WTC11 (cell line): ENCODE data around the gene FBXO28. TPM values are rescaled to one million over a fixed set of nuclear protein-coding genes. Genes with fewer than 3 reads are reported as not detected.

Experiments
- ATAC-seq: fragments of 200-7000 bp; cut with Tn5 transposase; 2 replicates; pipeline ENCODE4 v1.10.0; 2021; ENCODE audit warnings: mild to moderate bottlenecking, moderate library complexity
- CTCF ChIA-PET: fragments of 300-600 bp; sonication (Branson Sonifier 250); formaldehyde crosslinking; loops from one replicate; lab custom pipeline; 2021; ENCODE audit warnings: antibody characterized with exemption; lab: Charles Lee
- POLR2A ChIA-PET: fragments of 350-600 bp; sonication (Branson Sonifier 250); formaldehyde crosslinking; loops from one replicate; lab custom pipeline; 2021; ENCODE audit warnings: antibody characterized with exemption; lab: Charles Lee
- DNase-seq: peaks from one replicate; pipeline ENCODE4 v3.0.0; 2021; ENCODE audit warnings: low spot score
- H3K27ac Mint-ChIP-seq: 2 replicates; pipeline ENCODE4 v1.8.0; 2021; ENCODE audit warnings: mixed read lengths
- H3K27me3 Mint-ChIP-seq: 2 replicates; pipeline ENCODE4 v1.8.0; 2021; ENCODE audit warnings: low read depth, mild to moderate bottlenecking, moderate library complexity, mixed read lengths
- H3K36me3 Mint-ChIP-seq: 2 replicates; pipeline ENCODE4 v1.8.0; 2021; ENCODE audit warnings: mixed read lengths
- H3K4me1 Mint-ChIP-seq: 2 replicates; pipeline ENCODE4 v1.8.0; 2022; ENCODE audit warnings: mixed read lengths
- H3K4me3 Mint-ChIP-seq: 2 replicates; pipeline ENCODE4 v1.8.0; 2021; ENCODE audit warnings: mild to moderate bottlenecking, moderate library complexity, mixed read lengths
- H3K9me3 Mint-ChIP-seq: 2 replicates; pipeline ENCODE4 v1.8.0; 2021; ENCODE audit warnings: mixed read lengths
- AR ChIP-seq: fragments of 250-450 bp; sonication (Bioruptor Pico); IDR thresholded peaks from 2 replicates; pipeline ENCODE4 v1.9.0; 2021; ENCODE audit warnings: mild to moderate bottlenecking
- ARID4B ChIP-seq: sonication (generic); formaldehyde crosslinking; IDR thresholded peaks from 2 replicates; pipeline ENCODE4 v1.8.0; 2023; ENCODE audit warnings: missing genetic modification reagents, mild to moderate bottlenecking, borderline replicate concordance
- ATF1 ChIP-seq: sonication (generic); formaldehyde crosslinking; IDR thresholded peaks from 2 replicates; pipeline ENCODE4 v1.8.1; 2023; ENCODE audit warnings: mild to moderate bottlenecking, moderate library complexity, missing genetic modification reagents
- CBFB ChIP-seq: sonication (generic); formaldehyde crosslinking; IDR thresholded peaks from 2 replicates; pipeline ENCODE4 v1.8.1; 2022; ENCODE audit warnings: mild to moderate bottlenecking, low read depth, missing genetic modification reagents
- CDX4 ChIP-seq: fragments of 250-450 bp; sonication (Bioruptor Pico); IDR thresholded peaks from 2 replicates; pipeline ENCODE4 v1.9.0; 2021; ENCODE audit warnings: moderate library complexity, mild to moderate bottlenecking, inconsistent platforms, borderline replicate concordance
- CREM ChIP-seq: sonication (generic); formaldehyde crosslinking; IDR thresholded peaks from 2 replicates; pipeline ENCODE4 v1.8.1; 2022; ENCODE audit warnings: mild to moderate bottlenecking, missing genetic modification reagents, moderate library complexity
- ESRRA ChIP-seq: sonication (generic); formaldehyde crosslinking; IDR thresholded peaks from 2 replicates; pipeline ENCODE4 v1.8.1; 2022; ENCODE audit warnings: mild to moderate bottlenecking, missing genetic modification reagents, borderline replicate concordance
- FOXP4 ChIP-seq: sonication (generic); formaldehyde crosslinking; IDR thresholded peaks from 2 replicates; pipeline ENCODE4 v1.8.0; 2022; ENCODE audit warnings: mild to moderate bottlenecking, missing genetic modification reagents
- HMGXB4 ChIP-seq: sonication (generic); formaldehyde crosslinking; IDR thresholded peaks from 2 replicates; pipeline ENCODE4 v1.8.1; 2023; ENCODE audit warnings: mild to moderate bottlenecking, moderate library complexity, missing genetic modification reagents
- JUN ChIP-seq: sonication (generic); formaldehyde crosslinking; IDR thresholded peaks from 2 replicates; pipeline ENCODE4 v1.8.0; 2023; ENCODE audit warnings: mild to moderate bottlenecking, missing genetic modification reagents
- NR2C2 ChIP-seq: sonication (generic); formaldehyde crosslinking; IDR thresholded peaks from 2 replicates; pipeline ENCODE4 v1.8.0; 2022; ENCODE audit warnings: mild to moderate bottlenecking, missing genetic modification reagents
- RORB ChIP-seq: fragments of 250-450 bp; sonication (Bioruptor Pico); IDR thresholded peaks from 2 replicates; pipeline ENCODE4 v1.9.0; 2021; ENCODE audit warnings: mild to moderate bottlenecking
- SMAD3 ChIP-seq: sonication (generic); formaldehyde crosslinking; IDR thresholded peaks from 2 replicates; pipeline ENCODE4 v1.8.0; 2022; ENCODE audit warnings: missing genetic modification reagents, mild to moderate bottlenecking, borderline replicate concordance
- SOX15 ChIP-seq: fragments of 250-450 bp; sonication (Bioruptor Pico); IDR thresholded peaks from 2 replicates; pipeline ENCODE4 v1.9.0; 2021; ENCODE audit warnings: mild to moderate bottlenecking
- STAT6 ChIP-seq: sonication (generic); formaldehyde crosslinking; conservative IDR thresholded peaks from 2 replicates; pipeline ENCODE4 v1.8.1; 2023; ENCODE audit warnings: mild to moderate bottlenecking, low read depth, missing genetic modification reagents, moderate library complexity
- TCF7 ChIP-seq: sonication (generic); formaldehyde crosslinking; IDR thresholded peaks from 2 replicates; pipeline ENCODE4 v1.8.0; 2022; ENCODE audit warnings: mild to moderate bottlenecking, low read depth, missing genetic modification reagents, moderate library complexity
- TP53 ChIP-seq: sonication (generic); formaldehyde crosslinking; IDR thresholded peaks from 2 replicates; pipeline ENCODE4 v1.8.1; 2023; ENCODE audit warnings: mild to moderate bottlenecking, missing genetic modification reagents
- ZMAT4 ChIP-seq: fragments of 250-450 bp; sonication (Bioruptor Pico); IDR thresholded peaks from 2 replicates; pipeline ENCODE4 v1.9.0; 2021; ENCODE audit warnings: mild to moderate bottlenecking
- ZNF532 ChIP-seq: fragments of 250-450 bp; sonication (Bioruptor Pico); IDR thresholded peaks from 2 replicates; pipeline ENCODE4 v1.9.0; 2021; ENCODE audit warnings: mild to moderate bottlenecking, borderline replicate concordance
- total RNA-seq: library from RNA; stranded (reverse); gene quantifications from 3 replicates; pipeline ENCODE4 v1.2.3, GENCODE V29; 2021

FBXO28 gene
- total RNA-seq, 1 experiment from 2014 or later: 36.8 TPM

- H3K4me3 Mint-ChIP-seq: no peak overlapping the region
- DNase-seq (no peak), ATAC-seq (no peak)
- H3K27ac Mint-ChIP-seq: no peak overlapping the region
- POLR2A ChIA-PET: no interaction called here
- H3K4me1 Mint-ChIP-seq: no peaks in the 10 kb centered on the region
- H3K27me3 Mint-ChIP-seq: no peaks in the 10 kb centered on the region
- TF ChIP-seq ZMAT4 (CRISPR knock-in tag) (no peak), STAT6 (CRISPR knock-in tag) (no peak), SMAD3 (CRISPR knock-in tag) (no peak), HMGXB4 (CRISPR knock-in tag) (no peak), TCF7 (CRISPR knock-in tag) (no peak), AR (no peak), TP53 (CRISPR knock-in tag) (no peak), CDX4 (CRISPR knock-in tag) (no peak), JUN (CRISPR knock-in tag) (no peak), FOXP4 (no peak), SOX15 (CRISPR knock-in tag) (no peak), ATF1 (no peak), ZNF532 (CRISPR knock-in tag) (no peak), NR2C2 (CRISPR knock-in tag) (no peak), ESRRA (CRISPR knock-in tag) (no peak), CREM (CRISPR knock-in tag) (no peak), RORB (CRISPR knock-in tag) (no peak), ARID4B (no peak), CBFB (no peak)
- peaks cover 46% of the 10 kb centered on the region for H3K36me3 Mint-ChIP-seq
- CTCF ChIA-PET: no interaction called here
- peaks cover 5% of the 10 kb centered on the region; the same call in 1 of the 2 replicates for H3K9me3 Mint-ChIP-seq
These were observed 17.3 kb downstream of the FBXO28 start for GRCh38 chr1:224131253-224131652.
